ENCODE data around the gene KRT5.
A peak's percentile ranks its signal among the peaks of the same experiment; 100 is the strongest.

Gene KRT5

DNA sequence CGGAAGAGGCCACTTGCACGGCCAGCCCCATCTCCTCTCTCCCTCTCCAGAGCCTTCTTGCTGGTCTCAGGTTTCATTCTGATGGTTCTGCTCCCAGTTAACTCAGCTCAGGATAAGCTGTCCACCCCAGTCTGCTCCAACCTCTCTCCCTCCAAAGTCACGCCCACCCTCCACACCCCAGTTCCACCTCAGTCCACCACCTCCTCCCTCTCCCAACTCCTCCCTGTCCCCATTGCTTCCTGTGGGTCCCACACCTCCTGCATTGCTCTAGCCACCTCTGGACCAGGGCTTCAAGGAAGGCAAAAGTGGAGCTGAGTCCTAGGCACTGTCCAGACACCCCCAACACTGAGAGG, 19.6 kb upstream of the KRT5 start:
- DNase-seq = no peak
- in situ Hi-C loops (cut with HindIII; ENCODE audit: low pct_ligation_motif_present, low pct_unique_long_range_greater_than_20kb, low sequenced_read_pairs) = no loop called here

GRCh38 chr12:52539083-52539820, 19.1 kb upstream of the KRT5 start:
- in situ Hi-C loops (cut with HindIII; ENCODE audit: low pct_ligation_motif_present, low pct_unique_long_range_greater_than_20kb, low sequenced_read_pairs) = no loop called here
- no peak for DNase-seq

DNA sequence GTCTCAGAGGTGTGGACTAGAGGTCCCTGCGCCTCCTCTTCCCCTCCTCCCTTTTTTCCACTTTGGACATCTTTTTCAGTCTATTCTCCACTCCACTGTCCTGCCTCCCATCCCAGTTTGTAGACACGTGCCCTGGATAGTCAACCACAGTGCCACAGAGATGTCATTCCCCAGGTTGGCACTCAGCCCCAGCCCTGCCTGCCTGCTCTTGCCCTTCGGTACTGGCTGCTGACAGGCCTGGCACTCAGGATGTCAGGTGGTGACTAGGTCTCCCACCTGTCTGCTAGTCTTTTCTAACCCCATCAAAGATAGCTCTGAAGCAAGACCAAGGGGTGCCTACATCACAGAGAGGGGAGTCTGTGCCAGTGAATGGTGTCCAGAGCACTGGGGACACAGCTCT, 16.9 kb upstream of the KRT5 start:
- DNase-seq = no peak
- in situ Hi-C loops (cut with HindIII; ENCODE audit: low pct_ligation_motif_present, low pct_unique_long_range_greater_than_20kb, low sequenced_read_pairs) = no loop called here

DNA sequence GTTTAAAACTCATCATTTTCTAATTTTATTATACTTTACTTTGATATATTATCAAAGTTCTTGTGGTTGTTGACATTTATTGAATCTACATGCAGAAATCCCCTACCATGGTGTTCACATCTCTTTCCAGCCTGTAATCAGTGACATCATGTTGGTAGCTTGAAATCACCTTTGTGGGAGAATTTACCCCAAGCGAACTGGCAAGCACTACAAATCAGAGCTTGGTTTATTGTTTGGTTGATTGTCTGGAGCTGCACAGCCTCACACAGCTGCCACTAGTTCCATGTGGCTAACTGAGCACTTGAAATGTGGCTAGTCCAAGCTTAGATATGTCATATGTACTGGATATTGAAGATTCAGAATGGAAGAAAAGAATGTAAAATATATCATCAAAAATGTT, 15.4 kb upstream of the KRT5 start:
- in situ Hi-C loops (cut with HindIII; ENCODE audit: low pct_ligation_motif_present, low pct_unique_long_range_greater_than_20kb, low sequenced_read_pairs) = no loop called here
- no peak for DNase-seq

DNA sequence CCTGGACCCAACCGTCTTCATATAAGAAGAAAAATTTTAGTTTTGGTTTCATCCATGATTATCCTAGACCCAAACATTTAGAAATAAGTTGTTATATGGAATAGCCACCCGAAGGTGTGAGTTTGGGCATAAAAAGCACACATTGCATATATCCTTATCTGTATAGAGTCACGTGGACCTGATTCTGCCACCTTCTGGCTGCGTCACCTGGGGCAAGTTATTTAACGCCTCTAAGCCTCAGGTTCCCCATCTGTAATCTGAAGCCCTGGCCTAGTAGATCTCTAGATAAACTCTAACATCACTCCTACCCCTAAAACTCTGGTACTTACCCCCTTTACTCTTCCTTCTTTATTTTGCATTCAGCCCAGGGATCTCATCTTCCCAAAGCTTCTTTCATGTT, 14.3 kb upstream of the KRT5 start:
- in situ Hi-C loops (cut with HindIII; ENCODE audit: low pct_ligation_motif_present, low pct_unique_long_range_greater_than_20kb, low sequenced_read_pairs) = no loop called here
- DNase-seq = peak; percentile 49

DNA sequence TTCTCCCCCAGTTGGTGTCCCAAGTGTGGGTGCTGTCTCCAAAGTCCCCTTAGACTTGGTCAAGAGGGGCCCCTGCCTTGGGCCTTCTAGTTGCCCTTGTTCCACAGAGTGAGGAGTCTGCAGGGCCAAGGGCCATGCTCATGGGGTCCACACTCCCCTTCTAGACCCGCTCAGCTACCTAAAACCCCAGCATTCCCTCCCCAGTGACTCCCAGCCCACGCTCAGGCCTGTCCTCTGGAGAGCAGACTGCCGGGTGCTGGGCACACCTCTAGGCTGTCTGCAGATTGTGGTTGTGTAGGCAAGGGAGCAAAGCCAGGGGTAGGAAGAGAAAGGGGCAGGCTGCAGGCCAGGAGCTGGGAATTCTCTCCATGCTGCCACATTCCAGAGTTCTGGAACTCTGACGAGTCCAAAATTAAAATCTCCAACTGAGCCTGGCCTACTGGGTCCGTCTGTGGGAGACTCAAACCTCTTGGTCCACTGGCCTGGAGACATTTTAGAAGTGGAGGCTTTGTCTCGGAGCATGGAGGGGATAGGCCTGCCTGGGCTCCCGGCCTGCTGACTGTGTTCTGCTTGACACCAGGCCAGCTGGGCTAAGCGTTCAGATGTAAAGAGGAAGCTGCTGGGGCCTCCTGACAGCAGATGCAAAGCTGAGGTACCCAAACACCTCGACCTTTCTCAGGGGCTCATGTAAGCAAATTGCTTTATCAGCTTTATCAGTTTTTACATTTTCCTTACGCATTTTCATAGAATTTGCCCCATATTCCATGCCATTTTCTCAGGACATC, 13.7 kb upstream of the KRT5 start:
- in situ Hi-C loops (cut with HindIII; ENCODE audit: low pct_ligation_motif_present, low pct_unique_long_range_greater_than_20kb, low sequenced_read_pairs) = no loop called here
- no peak for DNase-seq

- DNase-seq = no peak
- in situ Hi-C loops (cut with HindIII; ENCODE audit: low pct_ligation_motif_present, low pct_unique_long_range_greater_than_20kb, low sequenced_read_pairs) = no loop called here
Observed at GRCh38 chr12:52532636-52533035, 12.4 kb upstream of the KRT5 start.

DNA sequence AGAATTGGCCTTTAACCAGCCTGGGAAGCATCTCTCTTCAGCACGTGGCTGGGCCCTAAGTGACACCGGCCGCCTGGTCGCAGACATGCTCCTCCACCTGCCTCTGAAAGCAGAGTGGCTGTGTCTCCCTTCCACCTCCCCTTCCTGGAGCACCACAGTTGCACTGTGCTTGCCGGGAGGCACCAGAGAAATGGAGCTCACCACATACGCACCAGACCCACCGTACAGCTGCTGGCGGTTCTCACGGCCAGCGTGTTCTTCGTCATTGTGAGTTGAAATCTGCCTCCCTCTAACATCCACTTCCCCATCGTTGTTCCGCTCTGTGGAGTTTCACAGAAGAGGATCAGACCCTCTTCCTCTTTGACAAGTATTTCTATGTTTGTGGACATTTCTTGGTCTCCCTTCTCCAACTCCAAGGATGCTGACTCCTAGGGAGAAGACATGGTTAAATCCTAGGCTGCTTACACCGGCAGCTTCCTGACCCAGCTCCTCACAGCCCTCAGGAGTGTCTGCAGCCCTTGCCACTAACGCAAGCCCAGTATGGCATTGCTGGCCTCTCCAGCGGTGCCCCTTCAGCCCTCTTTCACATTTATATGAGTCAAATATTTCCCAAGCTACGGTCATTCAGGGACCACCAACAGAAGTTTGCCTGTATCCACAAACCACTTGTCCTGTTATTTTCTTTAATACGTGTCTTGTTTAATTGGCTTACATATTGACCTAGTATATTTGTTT, 11.5 kb upstream of the KRT5 start:
- in situ Hi-C loops (cut with HindIII; ENCODE audit: low pct_ligation_motif_present, low pct_unique_long_range_greater_than_20kb, low sequenced_read_pairs) = no loop called here
- no peak for DNase-seq

- DNase-seq = no peak
- in situ Hi-C loops (cut with HindIII; ENCODE audit: low pct_ligation_motif_present, low pct_unique_long_range_greater_than_20kb, low sequenced_read_pairs) = no loop called here
Observed at GRCh38 chr12:52530905-52531304, 10.7 kb upstream of the KRT5 start.

- DNase-seq = no peak
- in situ Hi-C loops (cut with HindIII; ENCODE audit: low pct_ligation_motif_present, low pct_unique_long_range_greater_than_20kb, low sequenced_read_pairs) = no loop called here
Observed at GRCh38 chr12:52530366-52530765, 10.2 kb upstream of the KRT5 start.

GRCh38 chr12:52529846-52530245, 9.7 kb upstream of the KRT5 start:
- in situ Hi-C loops (cut with HindIII; ENCODE audit: low pct_ligation_motif_present, low pct_unique_long_range_greater_than_20kb, low sequenced_read_pairs) = no loop called here
- DNase-seq = no peak

DNA sequence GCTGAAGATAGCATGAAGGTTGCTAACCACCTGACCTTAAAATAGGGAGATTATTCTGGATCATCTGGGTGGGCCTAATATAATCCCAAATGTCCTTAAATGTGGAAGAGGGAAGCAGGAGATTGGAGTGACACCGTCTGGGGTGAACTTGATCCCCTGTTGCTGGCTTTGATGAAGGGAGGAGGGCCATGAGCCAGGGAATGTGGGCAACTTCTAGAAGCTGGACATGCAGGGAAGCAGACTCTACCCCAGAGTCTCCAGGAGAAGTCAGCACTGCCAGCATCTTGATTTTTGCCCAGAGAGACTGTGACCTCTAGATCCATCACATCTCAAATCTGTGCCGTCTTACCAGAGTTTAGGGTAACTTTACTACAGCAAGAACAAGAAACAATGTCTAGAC, 9.2 kb upstream of the KRT5 start:
- in situ Hi-C loops (cut with HindIII; ENCODE audit: low pct_ligation_motif_present, low pct_unique_long_range_greater_than_20kb, low sequenced_read_pairs) = no loop called here
- no peak for DNase-seq

DNA sequence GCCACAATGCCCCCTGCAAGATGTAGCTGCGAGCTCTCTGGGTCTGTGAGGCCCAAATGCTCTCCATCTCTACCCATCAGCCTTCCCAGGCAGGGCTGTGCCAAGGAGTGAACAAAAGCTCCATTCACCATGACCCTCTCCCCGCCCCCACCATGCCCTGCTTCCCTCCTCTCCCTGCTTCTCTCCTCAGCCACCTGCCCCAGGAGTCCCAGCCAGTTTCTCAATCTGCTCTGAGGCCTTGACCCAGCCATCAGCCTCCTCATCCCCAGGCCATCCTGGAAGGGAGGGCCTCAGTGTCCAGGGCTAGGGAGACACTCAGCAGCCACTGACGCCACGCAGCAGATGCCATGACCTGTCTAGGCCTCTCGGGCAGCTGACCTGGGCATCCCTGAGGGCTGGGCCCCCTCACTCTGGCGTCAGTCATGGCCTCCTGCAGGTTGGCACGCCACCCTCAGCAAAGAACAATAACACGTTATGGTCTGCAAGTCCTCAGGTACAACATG, 8.5 kb upstream of the KRT5 start:
- no peak for DNase-seq
- in situ Hi-C loops (cut with HindIII; ENCODE audit: low pct_ligation_motif_present, low pct_unique_long_range_greater_than_20kb, low sequenced_read_pairs) = no loop called here

GRCh38 chr12:52527121-52527800, 7.1 kb upstream of the KRT5 start:
- no peak for DNase-seq
- in situ Hi-C loops (cut with HindIII; ENCODE audit: low pct_ligation_motif_present, low pct_unique_long_range_greater_than_20kb, low sequenced_read_pairs) = no loop called here

- in situ Hi-C loops (cut with HindIII; ENCODE audit: low pct_ligation_motif_present, low pct_unique_long_range_greater_than_20kb, low sequenced_read_pairs) = no loop called here
Observed at GRCh38 chr12:52526511-52526951, 6.3 kb upstream of the KRT5 start.

DNA sequence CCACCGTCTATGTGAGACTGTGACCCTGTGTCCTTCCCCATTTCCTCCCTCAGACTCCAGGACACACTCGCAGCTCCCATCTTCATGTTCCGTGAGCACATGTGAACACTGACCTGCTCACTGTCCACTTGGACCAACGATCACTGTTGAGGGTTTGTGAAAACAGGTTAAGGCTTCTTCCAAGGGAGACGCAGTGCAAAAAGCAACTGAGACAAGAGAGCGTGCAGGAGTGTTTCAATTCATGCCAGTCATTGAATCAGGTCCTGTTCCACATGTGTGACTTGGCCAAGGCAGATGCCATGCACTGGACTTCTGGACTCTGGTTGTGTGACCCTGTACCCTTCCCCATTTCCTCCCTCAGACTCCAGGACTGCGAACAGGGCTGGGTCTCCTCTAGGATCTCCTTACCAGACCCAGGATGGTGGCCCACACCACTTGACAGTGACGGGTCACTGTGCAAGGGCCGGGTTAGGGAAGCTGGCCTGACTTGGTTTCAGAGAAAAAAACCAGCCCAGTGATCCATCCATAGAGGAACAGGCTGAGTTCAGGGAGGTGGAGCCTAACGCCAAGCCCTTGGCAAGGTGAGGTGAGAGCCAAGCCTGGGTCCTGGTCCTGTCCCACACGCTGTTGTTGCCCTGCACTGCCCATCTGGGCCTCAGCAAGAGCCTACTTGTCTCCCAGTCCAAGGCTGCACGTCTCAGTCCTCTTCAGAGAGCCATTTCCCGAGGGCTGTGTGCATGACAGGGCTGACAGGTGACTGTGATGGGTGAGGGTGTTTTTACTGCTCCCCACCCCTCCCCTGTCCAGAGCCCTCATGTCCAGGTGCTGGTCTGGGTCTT, 5.7 kb upstream of the KRT5 start:
- in situ Hi-C loops (cut with HindIII; ENCODE audit: low pct_ligation_motif_present, low pct_unique_long_range_greater_than_20kb, low sequenced_read_pairs) = no loop called here

More at GRCh38 chr12:52526511-52526951, 6.3 kb upstream of the KRT5 start:
- DNase-seq = no peak

DNA sequence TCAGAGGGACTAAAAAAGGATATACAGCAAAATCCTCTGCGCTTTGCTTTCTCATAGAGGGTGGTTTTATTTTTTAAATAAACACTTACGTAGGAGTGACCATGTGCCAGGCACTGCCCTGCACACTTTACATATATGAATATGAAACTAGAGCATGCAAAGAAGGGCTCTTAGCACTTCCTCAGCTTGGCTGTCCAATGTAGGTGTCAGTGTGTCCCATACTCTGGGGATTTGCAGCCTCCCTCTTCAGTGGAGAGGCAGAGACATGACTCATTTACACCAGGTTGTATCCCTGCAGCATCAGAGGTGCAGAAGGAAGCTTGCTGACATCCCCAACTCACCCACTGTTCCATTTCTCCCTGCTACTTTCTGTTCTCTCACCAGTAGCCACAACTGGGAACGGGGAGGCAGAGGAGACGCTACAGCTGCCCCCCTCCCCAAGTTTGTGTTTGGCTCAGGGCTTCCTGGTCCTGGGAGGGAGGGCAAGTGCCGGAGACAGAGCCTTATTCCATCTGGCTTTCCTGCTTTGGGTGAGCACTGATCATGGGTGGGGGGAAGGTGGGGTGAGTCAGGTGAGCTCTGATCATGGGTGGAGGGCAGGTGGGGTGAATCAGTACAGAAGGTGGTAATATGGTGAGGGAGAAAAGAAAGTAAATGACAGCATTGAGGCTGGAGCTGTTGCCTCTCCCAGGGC, 4.9 kb upstream of the KRT5 start:
- no peak for DNase-seq
- in situ Hi-C loops (cut with HindIII; ENCODE audit: low pct_ligation_motif_present, low pct_unique_long_range_greater_than_20kb, low sequenced_read_pairs) = no loop called here

More for the DNA sequence above, 5.7 kb upstream of the KRT5 start:
- DNase-seq = no peak
